ENCODE measurements around the gene OR2T11.

DNA sequence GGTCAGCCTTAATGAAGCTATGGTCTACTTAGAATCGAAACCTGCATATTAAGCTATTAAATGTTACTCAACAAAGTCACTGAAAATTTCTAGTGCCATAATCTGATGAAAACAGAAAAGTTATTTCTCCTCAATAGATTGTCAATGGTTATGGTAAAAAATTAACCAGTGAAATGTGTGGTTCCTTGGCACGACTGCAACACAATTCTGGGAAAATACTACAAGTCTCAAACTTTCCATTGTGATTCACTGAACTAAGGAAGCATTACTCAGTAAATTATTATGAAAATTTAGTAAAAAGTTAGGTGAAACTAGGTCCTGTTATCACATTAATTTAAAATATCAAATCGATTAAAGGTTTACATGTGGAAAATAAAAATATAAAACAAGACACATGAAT is 24.6 kb downstream of the OR2T11 start:
- TF ChIP-seq, protein P1, sequence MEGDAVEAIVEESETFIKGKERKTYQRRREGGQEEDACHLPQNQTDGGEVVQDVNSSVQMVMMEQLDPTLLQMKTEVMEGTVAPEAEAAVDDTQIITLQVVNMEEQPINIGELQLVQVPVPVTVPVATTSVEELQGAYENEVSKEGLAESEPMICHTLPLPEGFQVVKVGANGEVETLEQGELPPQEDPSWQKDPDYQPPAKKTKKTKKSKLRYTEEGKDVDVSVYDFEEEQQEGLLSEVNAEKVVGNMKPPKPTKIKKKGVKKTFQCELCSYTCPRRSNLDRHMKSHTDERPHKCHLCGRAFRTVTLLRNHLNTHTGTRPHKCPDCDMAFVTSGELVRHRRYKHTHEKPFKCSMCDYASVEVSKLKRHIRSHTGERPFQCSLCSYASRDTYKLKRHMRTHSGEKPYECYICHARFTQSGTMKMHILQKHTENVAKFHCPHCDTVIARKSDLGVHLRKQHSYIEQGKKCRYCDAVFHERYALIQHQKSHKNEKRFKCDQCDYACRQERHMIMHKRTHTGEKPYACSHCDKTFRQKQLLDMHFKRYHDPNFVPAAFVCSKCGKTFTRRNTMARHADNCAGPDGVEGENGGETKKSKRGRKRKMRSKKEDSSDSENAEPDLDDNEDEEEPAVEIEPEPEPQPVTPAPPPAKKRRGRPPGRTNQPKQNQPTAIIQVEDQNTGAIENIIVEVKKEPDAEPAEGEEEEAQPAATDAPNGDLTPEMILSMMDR (IDR thresholded peaks at IDR 0.05) = no peak
- TF ChIP-seq POLR2A (IDR thresholded peaks at IDR 0.05) = no peak

Data from lower leg skin (tissue), 3 donors.